B cell (primary cell): ENCODE results near the gene FOXN3.

Experiments used
- CTCF ChIP-seq: fragments of 200-600 bp; IDR thresholded peaks from one replicate; pipeline ENCODE4 v1.8.0; 2022; ENCODE audit warnings: antibody characterized with exemption, mild to moderate bottlenecking
- EZH2 ChIP-seq: IDR thresholded peaks from 2 replicates; pipeline ENCODE4 v1.6.1; 2012; ENCODE audit warnings: borderline replicate concordance, low read depth, mild to moderate bottlenecking, moderate library complexity, low read length; ENCODE audit not compliant: insufficient read depth, poor library complexity, severe bottlenecking

- no peak for TF ChIP-seq CTCF
- no peak for TF ChIP-seq EZH2
These were observed 308.4 kb downstream of the FOXN3 start for GRCh38 chr14:89108608-89109007.
